Measurements from ENCODE around the gene SKAP1.

Gene SKAP1

GRCh38 chr17:48101012-48101720 lies 328.8 kb downstream of the SKAP1 start, which contains the start of gene CBX1:
CBX1 (minus strand) TSS chr17:48101478; CDS start chr17:48077004, 24,474 bp downstream.
- DNase-seq (ENCODE audit: low read depth in 1 of 2, low spot score in 1 of 2), result peak; percentile 94 to 96
- Histone ChIP-seq H3K27ac (replicated peaks) (peak within 1 kb of the TSS; percentile 83), H3K27me3 (ENCODE audit: insufficient read depth, poor library complexity, severe bottlenecking) (no peaks in the 10 kb centered on the region), H3K4me3 (replicated peaks; ENCODE audit: insufficient read depth, low read length) (peak within 1 kb of the TSS; percentile 92)
- TF ChIP-seq REST (IDR thresholded peaks at IDR 0.05; ENCODE audit: insufficient replicate concordance, low read depth), result no peak
- TF ChIP-seq CTCF (IDR thresholded peaks at IDR 0.05; ENCODE audit: insufficient read depth, low read length), result no peak
- TF ChIP-seq SPI1 (IDR thresholded peaks at IDR 0.05; ENCODE audit: borderline replicate concordance, low read depth), result no peak
- no peak for TF ChIP-seq POLR2AphosphoS5 (IDR thresholded peaks at IDR 0.05; ENCODE audit: low read depth)
- TF ChIP-seq GABPA (IDR thresholded peaks at IDR 0.05; ENCODE audit: low read depth), result no peak

- peak overlapping the region; percentile 92 for H3K4me3 ChIP-seq (replicated peaks; ENCODE audit: insufficient read depth, low read length)
- H3K27ac ChIP-seq (replicated peaks), result peak overlapping the region; percentile 83
- TF ChIP-seq POLR2AphosphoS5 (IDR thresholded peaks at IDR 0.05; ENCODE audit: low read depth), result no peak
- TF ChIP-seq REST (IDR thresholded peaks at IDR 0.05; ENCODE audit: insufficient replicate concordance, low read depth), result no peak
- TF ChIP-seq CTCF (IDR thresholded peaks at IDR 0.05; ENCODE audit: insufficient read depth, low read length), result no peak
- no peak for TF ChIP-seq GABPA (IDR thresholded peaks at IDR 0.05; ENCODE audit: low read depth)
- no peak for TF ChIP-seq SPI1 (IDR thresholded peaks at IDR 0.05; ENCODE audit: borderline replicate concordance, low read depth)
- H3K27me3 ChIP-seq (ENCODE audit: insufficient read depth, poor library complexity, severe bottlenecking), result no peaks in the 10 kb centered on the region
- DNase-seq (ENCODE audit: low read depth in 1 of 2, low spot score in 1 of 2), result peak in 1 of 2 experiments; percentile 40
These were observed 329.4 kb downstream of the SKAP1 start for GRCh38 chr17:48100591-48101011.

- Histone ChIP-seq H3K27ac (replicated peaks) (no peak overlapping the region), H3K4me3 (replicated peaks; ENCODE audit: insufficient read depth, low read length) (peak overlapping the region; percentile 92), H3K27me3 (ENCODE audit: insufficient read depth, poor library complexity, severe bottlenecking) (no peaks in the 10 kb centered on the region)
- TF ChIP-seq POLR2AphosphoS5 (IDR thresholded peaks at IDR 0.05; ENCODE audit: low read depth), result no peak
- no peak for TF ChIP-seq CTCF (IDR thresholded peaks at IDR 0.05; ENCODE audit: insufficient read depth, low read length)
- TF ChIP-seq SPI1 (IDR thresholded peaks at IDR 0.05; ENCODE audit: borderline replicate concordance, low read depth), result no peak
- TF ChIP-seq GABPA (IDR thresholded peaks at IDR 0.05; ENCODE audit: low read depth), result no peak
- no peak for TF ChIP-seq REST (IDR thresholded peaks at IDR 0.05; ENCODE audit: insufficient replicate concordance, low read depth)
- DNase-seq (ENCODE audit: low read depth in 1 of 2, low spot score in 1 of 2), result no peak
These were observed 329.9 kb downstream of the SKAP1 start for GRCh38 chr17:48100160-48100559.

Data from HL-60 (cell line).